HG02623 (cell line): Measurements from ENCODE around the gene FOXO4.

ENCODE experiments used
- ATAC-seq: cut with Tn5 transposase; IDR thresholded peaks from one replicate; pipeline ENCODE4 v1.9.1; 2021; ENCODE audit warnings: moderate library complexity; ENCODE audit not compliant: unreplicated experiment

Gene FOXO4

GRCh38 chrX:71131510-71131909 lies 35.9 kb downstream of the FOXO4 start:
- ATAC-seq, result no peak

- ATAC-seq, result no peak
These were observed 44.8 kb downstream of the FOXO4 start for GRCh38 chrX:71140440-71140839.

GRCh38 chrX:71143508-71143907 lies 47.9 kb downstream of the FOXO4 start:
- ATAC-seq, result no peak

- ATAC-seq, result no peak
These were observed 49.0 kb downstream of the FOXO4 start, which contains the start of gene NLGN3 for GRCh38 chrX:71144651-71145050. Gene NLGN3 (plus strand): TSS chrX:71144841. CDS start chrX:71147750, 2,909 bp downstream.

- no peak for ATAC-seq
These were observed 52.0 kb downstream of the FOXO4 start for GRCh38 chrX:71147496-71148277.

GRCh38 chrX:71148278-71148663 lies 52.6 kb downstream of the FOXO4 start:
- no peak for ATAC-seq

- no peak for ATAC-seq
These were observed 55.7 kb downstream of the FOXO4 start for GRCh38 chrX:71151366-71151765.
